ENCODE data around the gene CDC20B.
"Not testable (repeated sequence)": the region's sequence is repeated elsewhere in the genome, so short reads cannot be mapped to it uniquely, and the experiment has no call there.

CDC20B gene

GRCh38 chr5:55101556-55102276, 71.3 kb downstream of the CDC20B start:
- DNase-seq, result peak; percentile 50

- DNase-seq, result not testable (repeated sequence)
These were observed 71.8 kb downstream of the CDC20B start for GRCh38 chr5:55101148-55101547.

GRCh38 chr5:55096861-55097260, 76.1 kb downstream of the CDC20B start:
- peak; percentile 50 for DNase-seq

GRCh38 chr5:55096182-55096581, 76.8 kb downstream of the CDC20B start:
- peak; percentile 33 for DNase-seq

- DNase-seq, result not testable (repeated sequence)
These were observed 82.0 kb downstream of the CDC20B start for GRCh38 chr5:55091011-55091410.

GRCh38 chr5:55089301-55089700, 83.7 kb downstream of the CDC20B start:
- DNase-seq, result not testable (repeated sequence)

- DNase-seq, result no peak
These were observed 91.4 kb downstream of the CDC20B start for GRCh38 chr5:55081541-55081940.

- DNase-seq, result no peak
These were observed 99.8 kb downstream of the CDC20B start for GRCh38 chr5:55073211-55073610.

GRCh38 chr5:55072666-55073065, 100.3 kb downstream of the CDC20B start:
- DNase-seq, result peak; percentile 47

- no peak for DNase-seq
These were observed 101.6 kb downstream of the CDC20B start for GRCh38 chr5:55071413-55071812.

- DNase-seq, result no peak
These were observed 102.0 kb downstream of the CDC20B start for GRCh38 chr5:55070968-55071367.

- no peak for DNase-seq
These were observed 106.7 kb downstream of the CDC20B start for GRCh38 chr5:55066277-55066676.

GRCh38 chr5:55064523-55064922, 108.5 kb downstream of the CDC20B start:
- no peak for DNase-seq

- no peak for DNase-seq
These were observed 109.1 kb downstream of the CDC20B start for GRCh38 chr5:55063899-55064298.

GRCh38 chr5:55063220-55063863, 109.6 kb downstream of the CDC20B start:
- DNase-seq, result no peak

Data from CD4-positive, alpha-beta T cell treated with Interleukin-12 subunit alpha and Interleukin-12 subunit beta, for 1 hour (primary cell).